Right forelimb (tissue), 1 donor: Measurements from ENCODE around the gene PAQR6.

Source experiments
- DNase-seq: peaks from one replicate; pipeline ENCODE4 v3.0.0-alpha.2; 2018

Gene PAQR6, protein sequence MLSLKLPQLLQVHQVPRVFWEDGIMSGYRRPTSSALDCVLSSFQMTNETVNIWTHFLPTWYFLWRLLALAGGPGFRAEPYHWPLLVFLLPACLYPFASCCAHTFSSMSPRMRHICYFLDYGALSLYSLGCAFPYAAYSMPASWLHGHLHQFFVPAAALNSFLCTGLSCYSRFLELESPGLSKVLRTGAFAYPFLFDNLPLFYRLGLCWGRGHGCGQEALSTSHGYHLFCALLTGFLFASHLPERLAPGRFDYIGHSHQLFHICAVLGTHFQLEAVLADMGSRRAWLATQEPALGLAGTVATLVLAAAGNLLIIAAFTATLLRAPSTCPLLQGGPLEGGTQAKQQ

DNA sequence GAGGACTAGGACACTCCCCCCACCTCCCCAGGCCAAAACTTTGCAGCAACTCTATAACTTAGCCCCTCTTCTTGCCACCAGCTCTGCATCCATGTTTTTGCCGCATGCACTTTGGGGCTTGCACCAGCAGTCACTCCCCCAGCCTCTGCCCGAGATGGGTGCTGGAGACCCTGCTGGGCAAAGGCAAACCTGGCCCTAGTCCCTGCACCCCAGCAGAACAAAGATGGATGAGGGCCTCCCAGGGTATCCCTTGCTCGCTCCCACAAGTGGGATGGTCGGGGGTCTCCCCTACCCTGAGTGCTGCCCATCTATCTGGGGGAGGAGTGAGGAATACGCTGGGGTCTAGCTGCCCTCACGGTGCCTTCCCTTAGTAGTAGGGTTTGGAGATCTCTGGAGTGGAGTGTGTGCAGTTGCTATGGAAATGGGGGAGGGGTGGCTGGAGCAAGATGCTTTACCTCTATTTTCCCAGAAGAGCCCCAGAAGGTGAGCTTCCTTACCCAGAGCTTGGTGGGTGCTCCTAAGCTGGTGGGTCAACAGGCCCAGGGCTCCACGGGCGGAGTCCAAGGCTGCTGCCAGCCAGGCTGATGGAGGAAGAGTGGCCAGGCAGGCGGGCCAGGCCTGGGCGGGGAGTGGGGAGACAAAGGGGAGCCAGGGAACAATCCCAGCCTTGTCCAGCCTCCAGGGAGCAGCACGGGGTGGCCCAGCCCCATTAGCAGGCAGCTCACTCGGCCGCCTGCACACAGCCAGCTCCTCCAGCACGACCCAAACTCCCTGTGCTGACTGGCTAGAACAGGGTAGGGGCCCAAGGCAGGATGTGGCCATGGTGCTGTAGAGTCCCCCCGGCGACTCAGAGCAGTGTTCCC is at the start of gene PAQR6:
PAQR6 (minus strand) TSS at position 597 of the 863 bp plus-strand sequence. CDS start 1,325 bp downstream, outside the sequence.
- DNase-seq = no peak

DNA sequence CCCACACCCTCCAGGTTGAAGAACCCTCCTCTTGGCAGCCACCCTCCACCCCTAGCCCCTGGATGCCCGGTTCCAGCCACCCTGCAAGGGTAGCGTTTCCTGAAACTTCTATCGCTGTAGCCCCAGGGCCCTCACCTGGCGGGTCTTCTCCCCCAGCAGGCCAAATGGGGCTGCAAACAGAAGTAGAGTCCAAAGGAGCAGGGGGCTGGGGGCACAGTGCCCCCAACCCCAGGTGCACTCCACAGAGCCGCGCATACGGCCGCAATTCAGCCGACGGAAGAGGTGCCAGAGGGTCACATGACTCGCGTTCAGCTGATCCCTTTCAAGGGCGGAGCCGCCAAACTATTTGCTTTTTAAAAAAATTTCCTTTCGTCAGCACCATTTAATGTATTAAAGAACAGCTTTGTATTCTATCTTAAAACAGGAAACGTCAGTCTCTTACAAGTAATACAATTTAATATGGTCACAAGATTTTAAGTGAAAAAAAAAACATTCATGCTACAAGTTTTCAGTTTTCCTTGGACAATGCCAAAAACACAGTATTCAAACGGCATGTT is 47.6 kb upstream of the PAQR6 start, which contains the start of gene GLMP:
GLMP (minus strand) TSS at position 289 of the 557 bp plus-strand sequence; CDS start at position 255, 34 bp downstream.
- peak; percentile 80 for DNase-seq

DNA sequence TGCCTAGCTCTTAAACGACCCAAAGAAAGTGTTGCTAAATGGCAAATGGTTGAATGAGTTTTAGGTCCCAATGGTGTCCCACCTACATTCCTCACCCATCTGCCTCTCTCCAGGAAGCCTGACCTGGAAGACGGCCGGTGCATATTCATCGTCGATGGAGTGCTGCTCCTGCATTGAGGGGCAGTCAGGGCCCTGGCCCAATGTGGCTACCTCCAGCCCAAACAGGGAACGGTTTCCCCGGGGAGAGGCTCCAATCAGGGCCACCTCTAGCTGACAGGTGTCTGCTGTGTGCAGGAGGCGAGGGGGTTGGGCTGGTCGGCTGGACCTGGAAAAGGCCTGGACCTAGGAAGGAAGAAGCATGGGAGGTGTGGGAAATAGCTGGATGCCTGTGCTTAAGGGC is 46.0 kb upstream of the PAQR6 start:
- DNase-seq = no peak

DNA sequence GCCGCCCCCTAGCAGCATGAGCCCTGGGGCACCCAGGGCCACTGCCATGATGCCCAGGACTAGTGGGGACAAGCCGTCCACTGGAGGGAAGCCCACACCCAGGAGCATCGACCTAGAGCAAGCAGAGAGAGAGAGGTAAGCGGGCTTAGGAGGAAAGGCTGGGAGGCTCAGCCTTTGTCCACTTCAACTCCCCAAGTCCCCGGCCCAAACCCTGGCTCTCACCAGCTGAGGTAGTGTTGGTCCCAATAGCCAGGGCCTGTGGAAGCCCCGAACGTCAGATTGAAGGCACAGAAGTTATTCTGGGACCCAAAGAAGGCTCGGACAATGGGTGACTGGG is 45.2 kb upstream of the PAQR6 start:
- no peak for DNase-seq

DNA sequence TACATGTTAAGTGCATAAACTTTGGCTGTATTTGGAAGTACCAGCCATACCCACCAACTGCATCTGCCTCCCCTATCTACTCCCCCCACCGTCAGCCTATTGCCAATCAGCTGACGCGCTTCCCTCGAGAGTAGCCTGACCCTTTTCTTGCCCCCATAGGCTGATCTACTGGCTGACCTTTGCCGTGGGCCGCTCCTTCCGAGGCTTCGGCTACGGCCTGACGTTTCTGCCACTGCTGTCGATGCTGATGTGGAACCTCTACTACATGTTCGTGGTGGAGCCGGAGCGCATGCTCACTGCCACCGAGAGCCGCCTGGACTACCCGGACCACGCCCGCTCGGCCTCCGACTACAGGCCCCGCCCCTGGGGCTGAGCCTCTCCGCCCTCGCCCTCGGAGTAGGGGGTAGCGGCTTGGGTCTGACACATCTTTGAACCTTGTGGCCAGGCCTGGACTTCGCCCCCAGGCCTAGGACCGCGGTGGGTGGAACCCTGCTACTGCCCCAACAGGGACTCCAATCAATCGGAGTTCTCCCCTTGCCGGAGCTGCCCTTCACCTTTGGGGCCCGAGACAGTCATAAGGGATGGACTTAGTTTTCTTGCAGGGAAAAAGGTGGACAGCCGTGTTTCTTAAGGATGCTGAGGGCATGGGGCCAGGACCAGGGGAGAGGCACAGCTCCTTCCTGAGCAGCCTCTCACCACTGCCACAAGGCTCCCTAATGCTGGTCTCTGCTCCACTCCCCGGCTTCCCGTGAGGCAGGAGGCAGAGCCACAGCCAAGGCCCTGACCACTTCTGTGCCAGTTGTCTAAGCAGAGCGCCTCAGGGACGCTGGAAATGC is 43.6 kb upstream of the PAQR6 start:
- peak; percentile 87 for DNase-seq

DNA sequence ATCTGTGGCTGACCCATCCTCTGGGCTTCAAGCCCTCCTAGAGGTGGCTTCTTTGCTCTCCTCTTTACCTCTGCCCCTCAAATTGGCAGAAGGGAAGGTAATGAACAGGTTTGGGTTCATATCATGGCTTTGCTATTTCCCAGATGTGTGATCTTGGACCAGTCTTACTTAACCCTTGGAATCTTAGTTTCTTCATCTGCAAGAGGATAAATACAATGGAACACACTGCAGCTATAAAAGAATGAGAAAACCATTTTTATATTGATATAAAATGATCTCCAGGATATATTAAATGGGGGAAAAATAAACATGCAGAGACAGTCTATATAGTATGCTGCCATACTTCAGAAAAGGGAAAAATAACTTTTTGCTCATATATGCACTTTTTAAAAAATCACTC is 42.0 kb upstream of the PAQR6 start:
- DNase-seq = no peak

DNA sequence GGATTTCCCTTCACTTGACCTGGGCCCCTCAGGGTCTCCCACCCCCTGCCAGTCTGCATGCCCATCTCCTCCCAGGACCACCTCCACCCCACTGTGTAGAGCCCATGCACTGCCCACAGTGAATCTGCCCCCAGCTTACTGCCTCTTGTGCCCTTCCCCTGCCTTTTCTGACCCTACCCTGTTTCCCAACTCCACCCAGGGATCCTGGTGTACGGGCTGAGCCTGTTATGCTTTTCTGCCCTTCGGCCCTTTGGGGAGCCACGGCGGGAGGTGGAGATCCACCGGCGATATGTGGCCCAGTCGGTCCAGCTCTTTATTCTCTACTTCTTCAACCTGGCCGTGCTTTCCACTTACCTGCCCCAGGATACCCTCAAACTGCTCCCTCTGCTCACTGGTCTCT is 38.2 kb upstream of the PAQR6 start:
- no peak for DNase-seq

DNA sequence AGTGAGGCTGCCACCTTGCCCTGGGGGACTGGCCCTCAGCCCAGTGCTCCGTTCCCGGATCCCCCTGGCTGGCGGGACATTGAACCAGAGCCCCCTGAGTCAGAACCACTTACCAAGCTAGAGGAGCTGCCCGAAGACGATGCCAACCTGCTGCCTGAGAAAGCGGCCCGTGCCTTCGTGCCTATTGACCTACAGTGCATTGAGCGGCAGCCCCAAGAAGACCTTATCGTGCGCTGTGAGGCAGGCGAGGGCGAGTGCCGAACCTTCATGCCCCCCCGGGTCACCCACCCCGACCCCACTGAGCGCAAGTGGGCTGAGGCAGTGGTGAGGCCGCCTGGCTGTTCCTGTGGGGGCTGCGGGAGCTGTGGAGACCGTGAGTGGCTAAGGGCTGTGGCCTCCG is 37.6 kb upstream of the PAQR6 start:
- no peak for DNase-seq

DNA sequence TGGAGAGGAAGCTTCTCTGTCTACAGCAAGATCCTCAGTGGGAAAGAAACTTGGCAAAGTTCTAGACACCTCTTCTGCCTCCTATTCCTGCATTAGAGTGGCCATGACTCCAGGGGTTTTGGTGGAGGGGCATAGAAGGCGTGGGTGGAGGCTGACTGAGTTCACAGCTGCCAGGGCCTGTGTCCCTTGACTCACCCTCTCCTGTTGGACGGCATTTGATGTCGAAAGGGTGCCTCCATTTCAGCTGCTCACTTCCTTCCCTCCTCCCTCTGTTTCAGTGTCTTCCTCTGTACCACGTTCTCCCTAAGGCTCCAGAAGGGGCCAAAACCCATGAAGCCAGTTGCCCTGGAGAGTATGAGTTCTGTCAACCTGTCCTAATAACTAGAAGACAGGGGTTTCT is 36.9 kb upstream of the PAQR6 start:
- DNase-seq = no peak

DNA sequence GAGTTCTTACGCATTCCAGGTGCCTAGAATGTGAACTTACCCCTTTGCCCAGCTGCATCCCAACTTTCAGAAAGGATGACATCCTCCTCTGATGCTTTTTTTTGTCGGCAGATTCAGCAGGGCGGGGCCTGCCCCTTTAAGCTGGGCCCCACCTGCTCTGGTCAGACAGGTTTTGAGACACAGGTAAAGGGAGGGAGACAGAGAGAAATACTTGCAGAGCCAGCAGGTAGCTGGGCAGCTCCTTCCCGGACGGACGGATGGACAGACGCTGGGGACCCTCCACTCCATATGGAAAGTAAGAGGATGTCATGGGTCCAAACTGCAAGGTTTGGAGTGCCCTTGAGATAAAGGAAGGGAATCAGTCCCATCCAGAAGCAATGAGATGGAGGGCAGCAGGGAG is 36.3 kb upstream of the PAQR6 start, which contains the start of gene TMEM79:
TMEM79 (plus strand) TSS at position 214 of the 400 bp plus-strand sequence. CDS start 902 bp downstream, outside the sequence.
- no peak for DNase-seq

DNA sequence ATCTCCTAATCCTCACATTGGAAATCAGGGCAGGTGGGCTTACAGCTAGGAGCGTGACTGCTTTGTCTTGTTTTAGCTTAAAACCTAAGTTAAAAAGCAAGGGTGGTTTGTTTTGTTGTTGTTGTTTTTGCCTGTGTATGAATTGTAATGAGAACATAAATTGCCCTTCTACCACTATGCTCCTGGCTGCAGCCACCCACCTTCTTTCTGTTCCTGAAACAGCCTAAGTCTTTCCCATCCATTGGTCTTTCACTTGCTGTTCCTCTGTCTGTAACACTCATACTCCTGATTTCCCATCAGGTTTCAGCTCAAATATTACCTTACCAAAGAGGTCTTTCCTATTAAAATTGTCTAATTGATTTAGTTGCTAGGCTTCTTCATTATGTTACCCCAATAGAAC is 35.7 kb upstream of the PAQR6 start:
- DNase-seq = no peak

DNA sequence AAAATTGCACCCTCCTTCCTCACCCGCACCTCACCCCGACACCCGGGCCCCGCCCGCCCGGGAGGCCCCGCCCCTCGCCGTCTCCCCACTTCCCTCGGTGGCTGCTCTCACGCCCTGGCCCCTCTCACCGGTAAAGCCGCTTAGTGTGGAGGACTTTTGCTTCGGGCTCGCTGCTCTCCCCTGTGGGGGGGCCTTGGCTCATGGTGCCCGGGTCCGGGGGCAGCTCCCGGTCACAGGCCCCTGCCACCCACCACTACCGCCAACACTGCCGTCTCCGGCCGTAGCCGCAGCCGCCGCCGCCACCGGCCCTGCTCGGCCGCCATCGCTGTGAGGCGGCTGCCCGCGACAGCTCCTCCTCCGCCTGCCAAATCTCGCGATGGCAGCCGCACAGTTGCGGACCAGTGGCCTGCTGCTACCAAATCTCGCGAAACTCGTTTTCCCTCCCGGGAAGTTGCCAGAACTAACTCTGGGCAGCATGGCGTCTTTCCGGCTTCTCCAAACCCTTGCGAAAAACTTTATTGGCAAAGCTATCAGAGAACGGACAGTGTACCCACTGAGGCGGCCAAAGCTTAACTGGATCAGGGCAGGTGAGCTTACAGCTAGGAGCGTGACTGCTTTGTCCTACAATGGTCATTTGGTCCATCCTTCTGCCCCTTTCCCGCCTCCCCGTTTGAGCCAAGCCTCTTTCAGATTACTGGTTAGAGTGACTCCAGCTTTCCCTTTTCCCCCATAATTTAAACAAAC is 34.8 kb upstream of the PAQR6 start, which contains the start of gene SMG5:
SMG5 (minus strand) TSS at position 347 of the 744 bp plus-strand sequence; CDS start at position 202, 145 bp downstream.
- peak; percentile 97 for DNase-seq

DNA sequence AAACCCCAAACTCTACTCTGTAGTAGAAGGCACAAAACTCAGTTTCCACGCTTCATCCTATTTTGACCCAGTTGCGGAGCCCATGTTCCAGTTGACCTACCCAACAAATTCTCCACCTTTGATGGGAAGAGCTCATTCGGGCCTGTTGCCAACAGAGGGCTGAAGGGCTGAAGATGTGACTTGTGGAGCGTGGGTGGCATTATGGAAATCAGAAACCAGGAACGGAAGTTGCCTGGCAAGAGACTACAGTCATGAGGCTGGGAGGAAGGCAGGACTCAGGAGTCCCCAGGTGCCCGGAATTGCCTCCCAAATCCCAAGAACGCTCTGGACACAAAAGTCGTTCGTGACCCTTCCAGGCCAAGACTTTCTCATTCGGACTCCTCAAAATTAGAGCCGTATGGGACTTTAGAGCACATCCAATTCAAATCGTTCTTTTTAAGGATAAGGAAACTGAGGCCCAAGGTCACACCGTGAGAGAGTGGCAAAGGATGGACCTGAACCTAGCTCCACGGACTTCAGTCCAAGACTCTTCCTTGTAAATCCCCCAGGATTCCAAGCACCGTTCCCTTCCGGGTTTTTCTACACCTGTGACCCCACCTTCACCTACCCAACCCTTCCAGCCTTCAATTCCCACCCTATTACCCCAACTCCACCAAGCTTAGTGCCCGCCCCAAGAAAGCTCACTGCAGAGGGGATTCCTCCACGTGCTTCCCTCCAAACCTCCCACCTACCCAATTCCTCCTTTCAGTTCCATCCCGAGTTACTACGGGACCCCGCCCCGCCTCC is 34.0 kb upstream of the PAQR6 start:
- no peak for DNase-seq

DNA sequence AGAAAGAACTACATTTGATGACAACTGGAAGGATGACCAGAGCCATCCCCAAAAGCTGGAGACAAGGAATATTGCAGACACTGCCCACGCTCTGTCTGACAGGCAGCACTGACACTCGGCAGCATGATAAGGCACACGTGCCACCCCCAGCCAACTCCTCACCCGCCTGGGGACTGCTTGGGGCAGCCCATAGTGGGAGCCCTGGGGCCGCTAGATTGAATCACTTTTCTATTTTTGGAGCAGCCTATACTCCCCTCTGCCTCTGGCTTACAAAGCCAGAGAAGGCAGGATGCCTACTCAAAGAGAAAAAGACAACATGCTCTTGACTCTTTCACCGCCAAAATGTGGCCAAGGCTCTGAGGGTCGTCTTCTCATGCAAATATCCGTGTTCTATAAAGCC is 33.4 kb upstream of the PAQR6 start:
- no peak for DNase-seq

DNA sequence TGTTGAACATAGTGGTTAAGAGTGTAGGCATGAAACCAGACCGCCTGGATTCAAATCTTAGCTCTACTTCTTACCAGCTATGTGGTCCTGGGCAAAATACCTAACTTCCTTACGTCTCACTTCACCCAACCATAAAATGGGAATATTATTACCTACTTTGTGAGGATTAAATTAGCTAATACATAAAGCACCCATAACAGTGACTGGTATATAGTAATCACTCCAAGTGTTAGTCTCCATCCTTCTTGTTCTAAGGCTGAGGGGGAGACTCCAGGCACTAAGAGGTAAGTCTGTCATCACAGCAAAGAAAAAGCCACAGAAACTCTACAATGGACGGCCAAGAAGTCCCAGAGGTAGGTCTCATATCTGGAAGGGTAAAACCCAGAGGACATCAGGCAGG is 32.0 kb upstream of the PAQR6 start:
- no peak for DNase-seq

DNA sequence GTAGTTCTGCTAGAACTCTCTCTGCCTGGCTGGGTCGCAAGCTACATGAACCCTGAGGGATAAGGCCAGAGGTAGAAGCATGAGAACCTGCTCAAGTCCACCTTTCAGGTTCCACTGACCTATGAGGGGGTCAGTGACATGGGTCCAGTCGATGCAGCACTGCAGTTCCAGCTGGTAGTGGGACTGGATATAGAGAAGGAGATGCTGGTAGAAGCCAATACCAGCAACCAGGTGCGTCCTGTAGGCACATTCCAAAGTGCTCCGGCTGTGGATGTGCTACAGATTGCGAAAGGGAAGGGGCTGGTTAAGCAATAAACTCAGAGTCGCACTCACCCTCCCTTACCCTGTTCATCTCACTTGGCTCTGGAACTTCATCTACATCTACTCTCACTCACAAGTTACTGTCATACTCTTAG is 29.1 kb upstream of the PAQR6 start:
- no peak for DNase-seq

DNA sequence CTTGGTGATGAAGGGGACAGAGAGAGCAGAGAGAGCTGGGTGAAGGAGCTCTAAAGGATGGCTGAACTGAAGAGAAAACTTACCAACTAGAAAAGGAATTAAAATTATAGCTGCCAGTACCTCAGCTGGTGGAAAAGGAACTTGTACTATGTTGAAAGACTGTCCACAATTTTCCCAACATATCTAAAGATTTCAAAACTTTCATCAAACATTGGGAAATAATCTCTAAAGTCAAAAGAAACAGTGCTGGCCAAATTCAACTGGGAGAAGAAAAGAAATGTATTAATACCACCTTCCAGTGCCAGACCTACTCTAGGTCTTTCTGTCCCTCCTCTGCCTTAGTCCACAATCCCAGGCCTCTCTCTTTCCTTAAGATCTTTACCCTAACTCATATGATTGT is 28.7 kb upstream of the PAQR6 start:
- no peak for DNase-seq

DNA sequence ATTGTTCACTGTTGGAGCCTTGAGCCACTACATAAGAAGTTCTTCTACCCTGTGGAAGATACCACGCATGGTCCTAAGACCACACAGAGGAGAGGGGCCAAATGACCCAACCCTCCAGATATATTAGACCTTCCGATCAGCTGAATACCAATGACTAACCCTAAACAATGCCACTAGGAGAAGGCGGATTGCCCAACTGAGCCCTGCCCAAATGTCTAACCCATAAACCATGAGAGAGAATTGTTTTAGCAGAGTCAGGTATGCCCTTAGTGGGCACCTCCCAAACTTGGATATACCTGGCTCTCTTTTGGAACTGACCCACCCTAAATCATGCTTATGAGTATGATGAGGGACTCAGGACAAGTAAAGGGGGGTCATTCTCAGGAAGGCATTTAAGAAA is 22.5 kb upstream of the PAQR6 start:
- DNase-seq = no peak

DNA sequence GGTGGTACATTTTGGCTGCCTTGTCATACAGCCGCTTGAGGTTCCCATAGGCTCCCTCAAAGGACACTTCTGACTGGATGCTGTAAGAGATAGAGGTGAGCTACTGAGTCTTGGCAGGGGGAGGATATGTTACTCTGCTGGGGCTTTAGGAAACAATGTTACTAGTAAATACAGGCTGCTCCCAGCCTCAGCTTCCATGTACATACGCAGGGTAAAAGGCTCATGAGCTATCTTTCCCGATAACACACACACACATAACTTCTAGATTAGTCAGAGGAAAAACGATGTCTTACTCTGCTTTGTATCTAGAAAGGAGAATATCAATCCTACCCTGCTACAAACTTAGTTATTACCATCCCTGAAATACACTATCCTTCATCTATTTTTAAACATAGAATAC is 20.5 kb upstream of the PAQR6 start:
- DNase-seq = no peak

DNA sequence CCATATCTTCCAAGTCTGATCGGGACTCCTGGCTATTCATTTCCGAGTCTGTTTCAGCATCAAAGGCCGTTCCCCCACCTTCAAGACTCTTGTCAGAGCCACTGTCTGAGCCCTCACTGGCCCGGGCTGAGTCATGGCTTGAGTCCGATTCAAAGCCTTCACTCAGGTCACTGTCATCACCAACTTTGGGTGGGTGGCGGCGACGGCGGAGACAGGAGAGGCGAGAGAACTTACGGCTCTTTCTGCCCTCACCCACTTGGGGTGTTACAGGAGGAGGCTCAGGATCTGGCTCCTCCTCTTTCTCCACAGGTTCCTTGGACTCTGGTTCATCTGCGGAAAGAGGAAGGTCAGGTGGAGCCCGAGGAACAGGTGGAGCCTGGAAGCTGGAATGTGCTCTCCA is 18.2 kb upstream of the PAQR6 start:
- DNase-seq = no peak

DNA sequence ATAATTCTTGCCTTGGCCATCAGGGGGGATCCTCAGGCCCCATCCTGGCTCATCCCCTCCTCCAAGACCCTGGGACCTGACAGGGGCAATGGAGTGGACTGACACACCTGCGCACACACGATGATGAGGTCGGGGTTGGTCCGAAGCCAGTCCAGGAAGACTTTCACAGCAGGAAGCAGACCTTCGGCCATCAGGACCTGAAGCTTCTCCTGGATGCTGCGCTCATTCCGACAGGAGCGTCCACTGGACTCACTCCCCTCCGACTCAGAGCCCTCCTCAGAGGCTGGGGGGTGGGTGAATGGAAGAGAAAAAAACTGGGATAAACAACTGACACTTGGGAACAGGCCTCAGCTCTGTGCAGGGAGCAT is 15.4 kb upstream of the PAQR6 start:
- no peak for DNase-seq
